Measurements from ENCODE around the gene ILKAP. TPM values are rescaled to one million over a fixed set of nuclear protein-coding genes. Genes with fewer than 3 reads are reported as not detected.

Gene ILKAP
- total RNA-seq, 1 experiment from 2014 or later: 59.6 TPM

DNA sequence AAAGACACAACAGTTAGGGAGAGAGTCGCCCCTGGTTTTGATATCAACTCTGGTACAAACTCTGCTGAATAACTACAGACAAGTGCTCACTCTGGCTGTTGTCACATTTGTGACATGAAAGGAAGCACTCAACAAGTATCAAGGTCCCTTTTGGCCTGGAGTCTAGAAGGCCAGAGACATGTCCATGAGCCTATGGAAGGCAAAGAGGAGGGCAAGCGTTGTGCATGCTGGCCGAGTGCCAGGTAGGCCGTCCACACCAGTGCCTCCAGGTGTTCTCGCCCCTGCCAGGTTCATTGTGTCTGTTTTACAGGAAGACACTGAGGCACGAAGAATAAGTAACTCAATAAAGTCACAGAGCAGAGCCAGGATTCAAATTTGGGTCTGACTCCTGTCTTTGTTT lies 21.1 kb downstream of the ILKAP start:
- Mint-ChIP-seq H3K4me1 (ENCODE audit: insufficient read depth, unreplicated experiment) (no peaks in the 10 kb centered on the region), H3K9me3 (ENCODE audit: unreplicated experiment) (no peaks in the 10 kb centered on the region), H3K27ac (ENCODE audit: low read depth, unreplicated experiment) (no peak overlapping the region), H3K36me3 (ENCODE audit: insufficient read depth, unreplicated experiment) (peaks cover 99% of the 10 kb centered on the region), H3K27me3 (ENCODE audit: insufficient read depth, unreplicated experiment) (no peaks in the 10 kb centered on the region), H3K4me3 (ENCODE audit: unreplicated experiment) (no peak overlapping the region)
- DNase-seq (ENCODE audit: unreplicated experiment): no peak
- POLR2A ChIA-PET: no interaction called here
- CTCF ChIA-PET: no interaction called here
- no TSS peak for BruUV-seq (replicated peaks)
- TF ChIP-seq, protein P1, sequence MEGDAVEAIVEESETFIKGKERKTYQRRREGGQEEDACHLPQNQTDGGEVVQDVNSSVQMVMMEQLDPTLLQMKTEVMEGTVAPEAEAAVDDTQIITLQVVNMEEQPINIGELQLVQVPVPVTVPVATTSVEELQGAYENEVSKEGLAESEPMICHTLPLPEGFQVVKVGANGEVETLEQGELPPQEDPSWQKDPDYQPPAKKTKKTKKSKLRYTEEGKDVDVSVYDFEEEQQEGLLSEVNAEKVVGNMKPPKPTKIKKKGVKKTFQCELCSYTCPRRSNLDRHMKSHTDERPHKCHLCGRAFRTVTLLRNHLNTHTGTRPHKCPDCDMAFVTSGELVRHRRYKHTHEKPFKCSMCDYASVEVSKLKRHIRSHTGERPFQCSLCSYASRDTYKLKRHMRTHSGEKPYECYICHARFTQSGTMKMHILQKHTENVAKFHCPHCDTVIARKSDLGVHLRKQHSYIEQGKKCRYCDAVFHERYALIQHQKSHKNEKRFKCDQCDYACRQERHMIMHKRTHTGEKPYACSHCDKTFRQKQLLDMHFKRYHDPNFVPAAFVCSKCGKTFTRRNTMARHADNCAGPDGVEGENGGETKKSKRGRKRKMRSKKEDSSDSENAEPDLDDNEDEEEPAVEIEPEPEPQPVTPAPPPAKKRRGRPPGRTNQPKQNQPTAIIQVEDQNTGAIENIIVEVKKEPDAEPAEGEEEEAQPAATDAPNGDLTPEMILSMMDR (IDR thresholded peaks at IDR 0.05; ENCODE audit: unreplicated experiment): no peak
- intact Hi-C loops (cut with micrococcal nuclease): no loop called here

DNA sequence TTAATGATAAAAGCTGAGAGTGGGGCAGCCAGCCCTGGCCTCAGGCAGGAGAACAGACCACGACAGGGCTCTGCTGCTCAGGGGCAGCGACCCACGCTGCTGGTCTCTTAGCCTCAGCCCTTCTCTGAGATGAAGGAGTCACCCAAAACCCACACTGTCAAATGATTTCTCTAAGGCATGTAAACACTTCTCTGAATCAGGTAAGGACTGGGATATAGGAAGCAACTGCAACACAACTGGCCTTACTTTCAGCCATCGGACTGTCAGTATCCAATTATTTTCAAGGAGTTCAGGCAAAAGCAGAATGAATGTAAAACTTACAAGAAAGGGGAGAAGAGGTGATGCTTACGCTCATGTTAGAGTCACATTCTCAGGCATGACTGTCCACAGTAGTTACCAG lies 22.9 kb downstream of the ILKAP start:
- CTCF ChIA-PET: interaction anchor here (0.6 kb wide), 1 partner anchor 280 kb away, joined by 3 read pairs; no protein-coding TSS in a partner anchor
- no peak overlapping the region for H3K4me3 Mint-ChIP-seq (ENCODE audit: unreplicated experiment)
- no peak for DNase-seq (ENCODE audit: unreplicated experiment)

DNA sequence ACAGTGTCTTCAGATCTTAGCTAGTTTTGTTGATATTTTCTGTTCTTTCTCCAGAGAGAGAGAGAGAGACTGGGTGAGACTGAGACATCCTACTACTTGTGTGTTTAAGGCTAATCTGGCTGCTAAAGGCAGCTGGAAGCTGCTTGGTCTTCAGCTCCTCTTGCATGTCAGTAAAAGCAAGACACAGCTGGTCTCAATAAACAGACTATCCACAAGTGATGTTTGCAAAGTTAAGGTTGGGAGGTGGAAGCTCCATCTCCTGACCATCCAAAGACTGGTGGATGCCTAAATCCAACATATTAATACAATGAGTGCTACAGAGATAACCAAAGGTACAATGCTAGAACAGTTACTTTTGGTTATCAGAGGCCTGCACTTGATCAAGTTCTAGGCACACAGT lies 26.9 kb downstream of the ILKAP start:
- Mint-ChIP-seq H3K36me3 (ENCODE audit: insufficient read depth, unreplicated experiment) (peaks cover 98% of the 10 kb centered on the region), H3K27me3 (ENCODE audit: insufficient read depth, unreplicated experiment) (no peaks in the 10 kb centered on the region), H3K27ac (ENCODE audit: low read depth, unreplicated experiment) (no peak overlapping the region), H3K4me3 (ENCODE audit: unreplicated experiment) (no peak overlapping the region), H3K9me3 (ENCODE audit: unreplicated experiment) (no peaks in the 10 kb centered on the region), H3K4me1 (ENCODE audit: insufficient read depth, unreplicated experiment) (peaks cover 5% of the 10 kb centered on the region)
- TF ChIP-seq, protein P1 (IDR thresholded peaks at IDR 0.05; ENCODE audit: unreplicated experiment): no peak
- DNase-seq (ENCODE audit: unreplicated experiment): no peak
- ChIA-PET CTCF (interaction anchor here (0.6 kb wide), 2 partner anchors 15 to 31 kb away, joined by 3 read pairs; no protein-coding TSS in a partner anchor), POLR2A (interaction anchor here (0.8 to 2.8 kb wide), 2 partner anchors 18 to 26 kb away, joined by 3 to 18 read pairs; partner anchors contain the start of gene ILKAP)
- no TSS peak for BruUV-seq (replicated peaks)
- intact Hi-C loops (cut with micrococcal nuclease): no loop called here

More for the DNA sequence above, 22.9 kb downstream of the ILKAP start:
- BruUV-seq (replicated peaks): no TSS peak
- H3K27ac Mint-ChIP-seq (ENCODE audit: low read depth, unreplicated experiment): no peak overlapping the region
- intact Hi-C loops (cut with micrococcal nuclease): no loop called here
- POLR2A ChIA-PET: interaction anchor here (0.7 kb wide), 1 partner anchor 590 kb away, joined by 3 read pairs; no protein-coding TSS in a partner anchor
- H3K9me3 Mint-ChIP-seq (ENCODE audit: unreplicated experiment): no peaks in the 10 kb centered on the region
- no peaks in the 10 kb centered on the region for H3K4me1 Mint-ChIP-seq (ENCODE audit: insufficient read depth, unreplicated experiment)
- H3K36me3 Mint-ChIP-seq (ENCODE audit: insufficient read depth, unreplicated experiment): peaks cover 99% of the 10 kb centered on the region
- no peaks in the 10 kb centered on the region for H3K27me3 Mint-ChIP-seq (ENCODE audit: insufficient read depth, unreplicated experiment)
- TF ChIP-seq, protein P1 (IDR thresholded peaks at IDR 0.05; ENCODE audit: unreplicated experiment): no peak

DNA sequence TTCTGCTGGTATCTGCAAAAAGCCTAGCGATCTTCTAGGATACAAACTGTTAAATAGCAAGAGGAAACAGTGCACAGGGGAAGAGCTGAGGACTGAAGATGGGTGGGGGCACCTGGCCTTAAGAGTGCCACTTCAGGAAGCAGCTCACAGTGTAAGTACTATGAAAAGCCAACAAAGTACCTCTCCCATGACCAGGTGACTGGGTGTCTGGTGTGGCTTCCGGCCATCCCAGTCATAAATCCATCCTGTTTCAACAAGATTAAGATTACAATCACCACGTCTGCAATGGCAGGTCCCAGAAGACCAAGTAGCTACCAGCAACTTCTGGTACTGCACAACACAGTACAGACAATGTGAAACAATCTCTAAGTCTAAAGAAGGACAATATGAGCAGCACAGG lies 28.8 kb downstream of the ILKAP start:
- H3K27me3 Mint-ChIP-seq (ENCODE audit: insufficient read depth, unreplicated experiment): no peaks in the 10 kb centered on the region
- intact Hi-C loops (cut with micrococcal nuclease): no loop called here
- POLR2A ChIA-PET: interaction anchor here (2.8 kb wide), 1 partner anchor 28 kb away, joined by 18 read pairs; the partner anchor contains the start of gene ILKAP
- peaks cover 16% of the 10 kb centered on the region for H3K4me1 Mint-ChIP-seq (ENCODE audit: insufficient read depth, unreplicated experiment)
- H3K9me3 Mint-ChIP-seq (ENCODE audit: unreplicated experiment): no peaks in the 10 kb centered on the region
- BruUV-seq (replicated peaks): no TSS peak
- TF ChIP-seq, protein P1 (IDR thresholded peaks at IDR 0.05; ENCODE audit: unreplicated experiment): no peak
- H3K27ac Mint-ChIP-seq (ENCODE audit: low read depth, unreplicated experiment): no peak overlapping the region
- H3K4me3 Mint-ChIP-seq (ENCODE audit: unreplicated experiment): no peak overlapping the region
- CTCF ChIA-PET: no interaction called here
- no peak for DNase-seq (ENCODE audit: unreplicated experiment)
- H3K36me3 Mint-ChIP-seq (ENCODE audit: insufficient read depth, unreplicated experiment): peaks cover 92% of the 10 kb centered on the region

Measured in MCF 10A (cell line).